NOMO-1 (cell line): ENCODE data around the gene SLC6A8.
"Not testable (repeated sequence)": the region's sequence is repeated elsewhere in the genome, so short reads cannot be mapped to it uniquely, and the experiment has no call there.

Experiments
- DNase-seq, 2 experiments: peaks; one replicate each; lab custom pipeline; 2025; ENCODE audit not compliant: unreplicated experiment in 2 of 2; lab: John Stamatoyannopoulos, UW

SLC6A8 gene

GRCh38 chrX:153692003-153692402, 4.3 kb downstream of the SLC6A8 start:
- no peak for DNase-seq

GRCh38 chrX:153692611-153693156, 5.0 kb downstream of the SLC6A8 start:
- no peak for DNase-seq

- no peak for DNase-seq
Measured at GRCh38 chrX:153693216-153694086, 5.7 kb downstream of the SLC6A8 start.

GRCh38 chrX:153694256-153694655, 6.5 kb downstream of the SLC6A8 start:
- not testable (repeated sequence) for DNase-seq

- no peak for DNase-seq
Measured at GRCh38 chrX:153694687-153695270, 7.1 kb downstream of the SLC6A8 start.

GRCh38 chrX:153696100-153696499, 8.4 kb downstream of the SLC6A8 start:
- no peak for DNase-seq

GRCh38 chrX:153696538-153696937, 8.8 kb downstream of the SLC6A8 start:
- not testable (repeated sequence) for DNase-seq

GRCh38 chrX:153696986-153697722, 9.4 kb downstream of the SLC6A8 start:
- DNase-seq: not testable (repeated sequence)

GRCh38 chrX:153697924-153698865, 10.5 kb downstream of the SLC6A8 start:
- no peak for DNase-seq

- not testable (repeated sequence) for DNase-seq
Measured at GRCh38 chrX:153699210-153699783, 11.6 kb downstream of the SLC6A8 start.

GRCh38 chrX:153699784-153700371, 12.2 kb downstream of the SLC6A8 start:
- not testable (repeated sequence) for DNase-seq

- no peak for DNase-seq
Measured at GRCh38 chrX:153700376-153700945, 12.7 kb downstream of the SLC6A8 start.

- no peak for DNase-seq
Measured at GRCh38 chrX:153700967-153701366, 13.2 kb downstream of the SLC6A8 start.

- DNase-seq: no peak
Measured at GRCh38 chrX:153701706-153702105, 14.0 kb downstream of the SLC6A8 start.

- no peak for DNase-seq
Measured at GRCh38 chrX:153702336-153703035, 14.8 kb downstream of the SLC6A8 start.

- DNase-seq: no peak
Measured at GRCh38 chrX:153703036-153703370, 15.3 kb downstream of the SLC6A8 start.

GRCh38 chrX:153704021-153704526, 16.3 kb downstream of the SLC6A8 start:
- DNase-seq: no peak
